Glomerular visceral epithelial cell (primary cell): Measurements from ENCODE around the gene RBM14.
"Not testable (repeated sequence)": the region's sequence is repeated elsewhere in the genome, so short reads cannot be mapped to it uniquely, and the experiment has no call there.

ENCODE experiments used
- DNase-seq: peaks from one replicate; pipeline ENCODE4 v3.0.0-alpha.2; 2016; ENCODE audit errors: extremely low spot score

The RBM14 gene

DNA sequence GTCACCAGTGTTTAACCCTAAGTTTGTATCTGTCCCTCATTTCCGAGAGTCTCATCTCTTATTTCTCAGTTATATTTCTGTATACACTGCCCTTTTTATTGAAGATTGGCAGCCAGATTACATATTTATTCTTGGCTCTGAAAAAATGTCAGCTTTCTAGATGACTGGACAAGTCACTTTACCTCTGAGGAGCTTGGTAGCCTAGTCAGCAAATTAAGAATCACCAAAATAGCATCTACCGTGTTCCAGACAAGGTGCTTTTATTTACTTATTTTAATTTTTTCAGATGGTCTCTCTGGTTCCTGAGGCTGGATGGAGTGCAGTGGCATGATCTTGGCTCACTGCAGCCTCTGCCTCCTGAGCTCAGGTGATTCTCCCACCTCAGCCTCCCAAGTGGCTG, 16.5 kb downstream of the RBM14 start:
- no peak for DNase-seq

DNA sequence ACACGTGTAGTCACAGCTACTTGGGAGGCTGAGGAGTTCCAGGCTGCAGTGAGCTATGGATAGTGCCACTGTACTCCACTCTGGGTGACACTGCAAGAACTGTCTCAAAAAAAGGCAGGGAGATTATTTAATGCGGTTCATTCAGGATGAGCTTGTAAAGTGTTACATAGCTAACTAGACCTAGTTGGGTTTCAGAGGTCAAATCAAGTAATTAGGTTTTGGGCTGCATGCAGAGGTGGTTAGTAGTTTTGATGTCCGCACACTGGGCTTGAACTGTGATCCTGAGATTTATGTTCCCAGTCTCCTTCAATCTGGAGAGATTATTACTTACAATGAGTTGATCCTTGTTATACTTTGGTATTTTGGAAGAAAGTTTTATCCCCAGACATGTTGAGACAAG, 20.0 kb downstream of the RBM14 start:
- DNase-seq = no peak

DNA sequence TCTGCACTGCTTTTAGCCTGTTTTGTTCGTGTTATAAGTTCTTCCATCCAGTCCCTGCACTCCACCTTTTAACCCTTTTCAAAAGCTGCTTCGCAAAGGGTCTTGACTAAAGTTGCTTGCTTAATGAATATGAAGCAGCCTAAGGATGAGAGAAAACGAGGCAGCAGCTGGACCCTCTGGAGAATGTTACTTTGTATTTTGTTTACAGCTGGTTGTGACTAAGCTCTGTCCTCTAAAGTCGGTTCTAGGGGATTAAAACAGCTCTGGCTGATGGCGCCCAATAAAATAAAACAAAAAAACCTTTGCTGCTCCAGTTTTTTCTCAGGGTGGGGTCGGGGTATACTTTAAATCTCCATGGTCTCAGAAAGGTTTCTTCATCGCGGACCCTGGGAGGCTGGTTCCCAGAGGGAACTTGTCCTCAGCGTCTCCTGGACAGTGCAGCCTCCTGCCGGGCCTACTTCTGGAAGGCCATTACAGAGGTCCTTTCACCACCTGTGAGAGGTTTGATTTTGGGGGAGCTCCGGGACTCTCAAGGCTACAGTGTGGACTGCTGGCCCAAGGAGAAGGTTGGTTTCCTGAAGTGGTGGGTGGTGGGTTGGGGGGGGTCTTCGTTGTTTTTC, 21.2 kb downstream of the RBM14 start:
- no peak for DNase-seq

DNA sequence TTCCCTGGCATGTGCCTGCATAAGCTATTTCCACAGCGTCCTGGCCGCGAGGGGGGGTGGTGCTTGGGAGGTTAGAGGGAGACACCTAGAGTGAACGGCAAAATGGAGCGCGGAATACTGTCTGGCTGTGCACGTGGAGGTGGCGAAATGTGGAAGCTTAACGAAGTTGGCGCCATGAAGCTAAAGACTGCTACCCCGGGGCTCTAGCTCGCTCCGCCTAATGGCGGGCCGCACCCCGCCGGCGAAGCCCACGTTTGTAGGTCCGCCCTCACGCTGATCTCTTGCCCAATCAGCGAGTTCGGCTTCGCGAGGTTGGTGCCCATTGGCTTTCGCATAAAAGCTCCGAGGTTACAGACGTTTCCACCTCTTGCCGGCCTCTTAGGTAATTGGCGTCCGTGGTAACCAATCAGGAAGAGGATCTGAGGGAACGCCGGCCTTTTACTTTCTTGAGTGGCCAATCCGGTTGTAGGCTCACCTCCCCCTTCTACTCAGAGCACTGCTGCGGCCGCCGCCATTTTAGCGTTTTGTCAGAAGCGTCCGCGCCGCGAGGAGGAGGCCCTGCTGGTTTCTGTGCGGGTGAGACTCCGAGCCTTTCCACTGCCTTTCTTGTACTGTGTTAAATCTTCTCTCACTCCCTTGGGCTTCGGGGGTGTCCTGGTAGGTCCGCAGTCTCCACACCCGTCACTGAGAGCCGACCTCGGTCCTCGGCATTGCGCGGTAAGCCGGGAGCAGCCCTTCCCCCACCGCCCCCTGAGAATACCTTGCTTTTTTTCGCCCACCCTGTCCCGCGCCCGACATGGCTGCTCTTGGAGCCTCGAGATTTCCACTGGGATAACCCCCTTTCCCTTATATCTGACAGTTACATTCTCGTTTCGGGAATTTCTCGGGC, 22.0 kb downstream of the RBM14 start, which contains the start of gene RBM4:
Gene RBM4 (plus strand): TSS at position 527 of the 889 bp plus-strand sequence. CDS start 1,009 bp downstream, outside the sequence.
- peak; percentile 100 for DNase-seq

DNA sequence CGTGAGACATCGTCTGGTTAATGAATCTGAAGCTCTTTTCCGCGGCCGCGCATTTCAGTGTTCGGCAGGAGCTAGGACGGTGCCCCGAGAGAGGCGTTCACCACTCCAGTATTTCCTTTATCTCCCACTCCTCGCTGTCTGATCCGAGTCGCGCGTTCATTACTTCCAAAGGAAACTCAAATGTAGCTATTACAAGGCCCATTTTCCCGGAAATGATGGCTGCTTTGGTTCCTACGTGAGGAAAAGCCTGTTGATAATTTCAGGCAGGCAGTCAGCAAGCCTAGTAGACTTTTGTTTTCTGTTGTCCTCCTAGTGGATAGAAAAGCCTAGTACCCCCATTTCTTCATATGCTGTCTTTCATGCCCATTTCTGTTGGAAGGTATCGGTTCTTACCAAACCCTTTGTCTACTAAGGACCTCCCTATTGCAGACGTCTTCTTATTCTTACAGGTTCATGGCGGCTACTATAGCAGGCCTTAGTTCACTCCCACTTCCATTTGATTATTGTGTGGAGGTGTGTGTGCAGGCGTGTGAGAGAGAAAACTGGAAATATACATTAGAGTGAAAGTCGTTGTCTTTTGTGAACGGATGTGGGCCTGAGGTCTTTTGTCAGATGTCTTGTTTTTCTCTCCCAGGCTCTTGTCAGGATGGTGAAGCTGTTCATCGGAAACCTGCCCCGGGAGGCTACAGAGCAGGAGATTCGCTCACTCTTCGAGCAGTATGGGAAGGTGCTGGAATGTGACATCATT, 22.8 kb downstream of the RBM14 start:
- peak; percentile 28 for DNase-seq

DNA sequence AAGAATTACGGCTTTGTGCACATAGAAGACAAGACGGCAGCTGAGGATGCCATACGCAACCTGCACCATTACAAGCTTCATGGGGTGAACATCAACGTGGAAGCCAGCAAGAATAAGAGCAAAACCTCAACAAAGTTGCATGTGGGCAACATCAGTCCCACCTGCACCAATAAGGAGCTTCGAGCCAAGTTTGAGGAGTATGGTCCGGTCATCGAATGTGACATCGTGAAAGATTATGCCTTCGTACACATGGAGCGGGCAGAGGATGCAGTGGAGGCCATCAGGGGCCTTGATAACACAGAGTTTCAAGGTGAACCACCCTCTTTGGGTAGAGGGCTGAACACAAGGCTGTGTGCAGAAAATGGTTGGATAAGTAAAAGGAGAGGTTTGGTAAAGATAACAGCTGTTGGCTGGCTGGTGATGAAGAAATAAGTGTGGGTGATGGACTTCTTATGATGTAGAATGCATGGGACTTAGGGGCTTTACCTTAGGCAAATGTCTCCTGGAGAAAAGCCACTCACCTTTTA, 23.4 kb downstream of the RBM14 start:
- DNase-seq = not testable (repeated sequence)

DNA sequence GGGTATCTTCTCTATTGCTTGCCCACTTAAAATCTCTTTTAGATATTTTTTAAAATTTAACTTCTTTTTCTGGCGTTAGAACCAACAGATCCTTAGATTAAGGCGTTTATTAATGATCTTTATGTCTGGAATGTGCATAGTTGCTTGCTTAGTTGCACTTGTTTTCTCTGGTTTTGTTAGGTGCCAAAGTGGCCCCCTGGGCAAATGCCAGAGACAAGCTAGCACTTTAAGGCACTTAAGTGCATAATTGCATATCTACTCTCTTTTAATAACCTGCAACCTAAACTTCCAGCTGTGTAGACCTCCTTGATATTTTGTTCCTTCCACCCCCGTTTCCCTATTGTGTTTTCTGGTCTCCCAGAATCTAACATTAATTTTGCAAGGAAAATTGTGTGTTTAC, 25.4 kb downstream of the RBM14 start:
- DNase-seq = no peak

DNA sequence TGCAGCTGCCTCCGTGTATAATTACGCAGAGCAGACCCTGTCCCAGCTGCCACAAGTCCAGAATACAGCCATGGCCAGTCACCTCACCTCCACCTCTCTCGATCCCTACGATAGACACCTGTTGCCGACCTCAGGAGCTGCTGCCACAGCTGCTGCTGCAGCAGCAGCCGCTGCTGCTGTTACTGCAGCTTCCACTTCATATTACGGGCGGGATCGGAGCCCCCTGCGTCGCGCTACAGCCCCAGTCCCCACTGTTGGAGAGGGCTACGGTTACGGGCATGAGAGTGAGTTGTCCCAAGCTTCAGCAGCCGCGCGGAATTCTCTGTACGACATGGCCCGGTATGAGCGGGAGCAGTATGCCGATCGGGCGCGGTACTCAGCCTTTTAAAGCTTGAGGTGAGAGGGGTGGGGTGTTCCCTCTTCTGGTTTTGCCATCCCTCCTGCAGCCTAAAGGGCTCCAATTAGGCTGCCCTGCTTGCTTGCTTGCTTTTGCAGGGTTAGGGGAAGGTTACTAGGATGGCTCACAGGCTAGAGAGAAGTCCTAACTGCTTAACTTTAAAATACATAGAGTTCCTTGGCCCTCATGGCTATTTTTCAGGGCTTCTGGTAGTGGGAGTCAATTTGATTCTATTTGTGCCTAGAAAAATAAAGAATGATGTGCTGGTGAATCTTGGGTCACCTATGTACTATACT, 27.5 kb downstream of the RBM14 start:
- no peak for DNase-seq

DNA sequence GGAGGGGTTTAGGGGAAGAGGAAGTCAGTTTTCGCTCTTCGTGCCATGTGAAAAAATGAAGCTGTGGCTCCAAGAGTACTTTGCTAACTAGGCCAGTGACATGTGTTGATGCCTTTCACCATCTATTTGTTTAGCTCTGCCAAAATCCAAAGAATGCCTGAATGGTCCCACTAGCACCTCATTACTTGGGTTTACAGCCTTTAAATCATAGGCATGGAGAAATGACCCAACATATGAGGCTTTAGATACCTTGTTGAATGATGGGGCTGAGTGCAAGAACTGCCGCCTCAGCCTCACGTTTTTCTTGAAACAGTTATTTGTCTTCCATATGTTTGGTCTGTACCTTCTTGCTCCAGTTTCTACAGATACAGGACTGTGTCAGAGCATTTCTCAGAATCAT, 30.4 kb downstream of the RBM14 start:
- no peak for DNase-seq

DNA sequence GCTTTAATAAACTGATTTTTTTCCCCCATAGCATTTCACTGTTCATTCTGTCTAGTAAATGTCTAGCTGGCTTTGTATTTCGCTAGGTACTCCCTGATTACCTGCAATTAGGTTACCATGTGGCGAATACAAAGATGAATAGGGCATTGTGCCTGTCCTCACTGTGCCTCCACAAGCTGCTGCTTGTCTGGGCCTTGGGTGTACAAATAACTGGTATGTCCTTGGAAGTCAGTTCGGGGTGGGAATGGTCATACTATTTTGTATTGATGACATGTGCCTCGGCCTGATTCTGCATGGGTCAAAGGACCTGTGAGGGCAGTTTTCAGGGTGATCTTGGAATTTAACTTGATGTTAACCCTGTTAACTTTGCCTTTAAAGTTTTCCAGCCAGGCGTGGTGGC, 33.5 kb downstream of the RBM14 start:
- DNase-seq = no peak

DNA sequence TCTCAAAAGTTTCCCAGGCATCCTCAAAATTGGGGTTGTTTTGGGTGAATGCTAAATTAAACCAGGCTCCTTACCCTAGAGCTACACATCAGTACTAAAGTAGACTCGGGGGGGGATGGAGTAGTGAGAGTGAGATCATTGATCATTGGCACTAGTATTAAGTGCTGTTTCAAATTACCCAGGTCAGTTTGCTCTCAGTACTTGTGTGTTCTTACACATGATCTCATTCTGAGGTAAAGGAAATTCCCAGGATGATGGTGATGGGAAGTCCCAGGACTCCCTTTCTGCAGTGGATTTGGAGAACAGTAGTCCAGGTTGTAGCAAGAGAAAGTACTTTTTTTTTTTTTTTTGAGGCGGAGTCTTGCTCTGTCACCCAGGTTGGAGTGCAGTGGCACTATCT, 34.6 kb downstream of the RBM14 start:
- peak; percentile 58 for DNase-seq

DNA sequence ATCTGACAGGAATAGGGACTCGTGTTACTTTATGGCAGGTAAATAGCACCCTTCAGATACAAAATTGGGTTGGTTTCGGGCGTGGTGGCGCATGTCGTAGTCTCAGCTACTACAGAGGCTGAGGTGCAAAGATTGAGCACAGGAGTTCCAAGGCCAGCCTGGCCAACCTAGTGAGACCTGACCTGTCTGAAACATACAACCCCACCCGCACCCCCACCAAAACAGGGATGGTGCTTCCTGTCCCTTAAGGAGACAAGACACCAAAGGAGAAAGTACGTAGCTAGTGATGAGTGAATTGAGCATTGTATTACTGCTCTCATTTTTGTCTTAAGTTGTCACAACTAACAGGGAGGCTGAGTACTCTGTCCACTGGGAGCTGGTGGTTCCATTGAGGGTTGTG, 36.2 kb downstream of the RBM14 start:
- DNase-seq = no peak

DNA sequence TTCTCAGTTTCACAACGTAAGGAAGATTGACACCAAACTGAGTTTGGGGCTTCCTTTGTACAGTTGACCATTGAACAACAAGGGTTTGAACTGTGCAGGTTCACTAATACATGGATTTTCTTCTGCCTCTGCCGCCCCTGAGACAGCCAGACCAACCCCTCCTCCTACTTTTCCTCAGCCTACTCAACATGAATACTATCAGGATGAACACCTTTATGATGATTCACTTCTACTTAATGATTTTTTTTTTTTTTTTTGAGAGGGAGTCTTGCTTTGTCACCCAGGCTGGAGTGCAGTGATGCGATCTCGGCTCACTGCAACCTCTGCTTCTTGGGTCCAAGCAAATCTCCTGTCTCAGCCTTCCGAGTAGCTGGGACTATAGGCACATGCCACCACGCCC, 36.7 kb downstream of the RBM14 start:
- DNase-seq = no peak

DNA sequence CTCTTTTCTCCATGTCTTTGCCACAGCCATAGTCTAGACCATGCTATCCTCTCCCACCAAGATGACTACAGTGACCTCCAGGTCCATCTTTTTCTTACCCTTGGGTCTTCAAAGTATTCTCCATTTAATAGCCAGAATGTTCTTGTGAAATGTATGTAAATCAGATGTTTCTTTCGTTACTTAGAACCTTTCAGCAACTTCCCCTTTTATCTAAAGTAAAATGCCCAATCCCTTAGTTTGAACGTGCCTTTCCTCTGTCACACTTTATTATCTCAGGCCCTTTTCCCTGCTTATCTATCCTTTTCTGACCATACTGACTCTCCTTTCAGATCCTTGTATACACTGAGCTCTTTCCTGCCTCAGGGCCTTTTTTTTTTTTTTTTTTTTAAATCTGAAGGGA, 43.3 kb downstream of the RBM14 start:
- DNase-seq = no peak

DNA sequence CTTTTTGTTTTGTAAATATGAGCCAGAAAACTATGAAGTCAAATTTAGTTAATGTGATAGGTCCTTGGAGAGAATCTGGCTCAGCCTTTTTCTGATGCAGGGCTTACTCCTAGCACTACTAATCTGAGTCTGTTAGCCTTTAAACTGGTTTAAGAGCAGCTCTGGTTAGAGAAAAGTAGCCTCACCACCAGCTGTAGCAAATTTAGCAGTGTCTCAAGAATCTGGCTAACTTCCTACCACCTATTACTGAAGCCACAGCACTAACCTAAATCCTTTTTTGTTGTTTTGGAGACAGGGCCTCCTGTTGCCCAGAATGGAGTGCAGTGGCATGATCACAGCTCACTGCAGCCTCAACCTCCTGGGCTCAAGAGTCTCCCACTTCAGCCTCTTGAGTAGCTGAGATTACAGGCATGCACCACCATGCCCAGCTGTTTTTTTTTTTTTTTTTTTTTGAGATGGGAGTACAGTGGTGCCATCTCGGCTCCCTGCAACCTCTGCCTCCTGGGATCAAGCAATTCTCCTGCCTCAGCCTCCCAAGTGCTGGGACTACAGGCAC, 47.4 kb downstream of the RBM14 start:
- DNase-seq = no peak

DNA sequence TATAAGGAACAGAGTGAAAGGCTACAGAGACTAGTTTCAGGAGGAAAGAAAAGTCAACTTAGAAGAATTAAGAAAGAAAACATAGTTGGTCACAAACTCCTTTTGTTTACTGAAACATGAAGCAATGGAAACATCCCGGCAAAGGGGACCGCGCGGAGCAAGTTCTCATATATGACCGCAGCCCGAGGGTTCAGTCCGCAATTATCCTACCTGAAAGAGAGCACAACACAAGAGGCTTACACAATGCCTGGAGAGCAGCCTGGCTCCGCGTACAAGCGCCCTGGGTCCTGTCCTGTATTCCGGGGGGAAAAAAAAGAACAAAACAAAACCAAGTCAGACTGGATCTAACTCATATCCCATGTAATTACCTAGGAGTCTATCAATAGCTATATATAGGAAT, 48.9 kb downstream of the RBM14 start:
- no peak for DNase-seq

DNA sequence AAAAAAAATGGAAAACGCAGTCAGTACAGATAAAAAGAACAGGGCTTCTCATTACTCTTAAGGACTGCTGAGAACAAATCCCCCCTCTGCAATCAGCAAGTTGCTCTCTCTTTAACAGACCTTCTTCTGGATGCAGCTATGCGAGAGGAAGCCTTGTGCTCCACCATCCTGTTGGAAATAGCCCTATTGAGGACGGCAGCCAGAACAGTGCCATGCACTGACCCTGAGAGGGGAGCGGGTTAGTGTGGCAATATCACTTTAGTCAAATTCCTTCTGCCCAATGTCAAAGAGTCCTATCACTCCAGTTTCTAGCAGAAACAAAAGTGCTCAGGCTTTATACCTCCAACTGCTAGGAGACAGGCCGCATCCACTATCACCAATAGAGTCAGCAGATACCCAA, 54.4 kb downstream of the RBM14 start:
- DNase-seq = no peak

DNA sequence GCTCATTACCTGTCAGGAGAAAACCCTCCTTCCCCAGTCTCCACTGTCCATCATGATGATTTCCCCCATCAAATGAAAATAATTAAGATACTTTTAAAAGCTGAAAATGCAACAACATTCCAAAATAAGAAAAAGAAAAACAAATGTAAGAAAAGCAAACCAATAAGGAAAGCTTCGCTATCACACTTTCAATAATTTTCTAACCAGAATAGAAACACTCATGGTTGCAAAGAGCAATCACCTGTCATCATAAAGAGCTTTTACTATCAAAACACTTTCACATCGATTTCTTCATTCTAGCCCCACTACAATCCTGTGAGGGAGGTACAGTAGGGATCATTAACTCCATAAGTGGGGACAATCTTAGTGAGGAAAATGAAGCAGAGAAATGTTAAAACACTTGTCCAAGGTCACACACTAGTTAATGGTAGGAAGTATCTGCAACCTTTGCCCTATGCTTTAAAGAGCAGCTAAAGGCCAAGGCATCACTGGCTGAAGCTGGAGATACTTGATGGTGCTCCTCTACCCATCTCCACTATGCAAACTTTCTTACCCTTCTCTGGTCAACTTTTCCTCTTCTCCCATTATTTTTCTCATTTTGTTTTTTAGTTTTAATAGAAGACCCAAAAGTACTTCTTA, 58.7 kb downstream of the RBM14 start:
- no peak for DNase-seq

DNA sequence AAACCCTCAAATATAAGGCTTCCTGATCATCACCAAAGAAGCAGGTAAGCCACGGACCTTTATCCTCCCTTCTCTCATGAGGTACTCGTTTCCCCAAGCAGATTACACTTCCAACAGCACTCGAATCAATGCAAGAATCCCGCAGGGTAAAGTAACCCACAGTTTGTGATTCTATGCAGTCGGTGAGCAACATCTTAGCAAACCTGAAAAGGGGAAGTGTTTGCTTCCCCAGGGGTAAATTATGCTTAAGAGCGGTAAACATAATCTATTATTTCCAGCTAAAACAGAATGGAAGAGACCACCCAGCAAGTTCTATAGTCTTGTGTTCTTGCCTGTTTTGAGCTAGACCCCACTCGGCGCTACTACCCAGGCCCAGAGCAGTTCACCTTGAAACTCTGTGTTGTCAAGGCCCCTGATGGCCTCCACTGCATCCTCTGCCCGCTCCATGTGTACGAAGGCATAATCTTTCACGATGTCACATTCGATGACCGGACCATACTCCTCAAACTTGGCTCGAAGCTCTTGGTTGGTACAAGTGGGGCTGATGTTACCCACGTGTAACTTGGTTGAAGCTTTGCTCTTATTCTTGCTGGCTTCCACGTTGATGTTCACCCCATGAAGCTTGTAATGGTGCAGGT, 60.0 kb downstream of the RBM14 start:
- no peak for DNase-seq
